Esophagus squamous epithelium (tissue), 5 donors: ENCODE results near the gene RNF212. TPM values are rescaled to one million over a fixed set of nuclear protein-coding genes. Genes with fewer than 3 reads are reported as not detected.

ENCODE experiments used
- DNase-seq: peaks from one replicate; lab custom pipeline; 2025; lab: John Stamatoyannopoulos, UW
- H3K27ac ChIP-seq, 4 donors: fragments of 200-600 bp; sonication (generic); one replicate each; pipeline ENCODE4 v1.5.1; 2016 to 2019; ENCODE audit warnings: mild to moderate bottlenecking in 1 of 4
- H3K27me3 ChIP-seq, 4 donors: fragments of 200-600 bp; sonication (generic); 1 replicate in 3 of 4; 2 replicates in 1 of 4; pipeline versions ENCODE4 v1.5.1 to v1.6.0; 2017 to 2021; ENCODE audit warnings: antibody characterized with exemption in 1 of 4
- H3K36me3 ChIP-seq, 3 donors: fragments of 200-600 bp; sonication (generic); one replicate each; pipeline ENCODE4 v1.5.1; 2016 to 2019
- H3K4me1 ChIP-seq, 3 donors: fragments of 200-600 bp; sonication (generic); one replicate each; pipeline ENCODE4 v1.5.1; 2017 to 2019
- H3K4me3 ChIP-seq, 4 donors: fragments of 200-600 bp; sonication (generic); 1 replicate in 3 of 4; 2 replicates in 1 of 4; pipeline ENCODE4 v1.5.1; 2016 to 2019; ENCODE audit warnings: mild to moderate bottlenecking in 2 of 4, moderate library complexity in 1 of 4
- H3K9me3 ChIP-seq, 3 donors: fragments of 200-600 bp; sonication (generic); one replicate each; pipeline ENCODE4 v1.5.1; 2016 to 2019
- CTCF ChIP-seq, 6 experiments: fragments of 450-650 bp in 4 of 6; fragments of 200-600 bp in 2 of 6; sonication (generic) in 2 of 6; IDR thresholded peaks; one replicate each; pipeline ENCODE4 v1.5.1; 2016 to 2019; ENCODE audit warnings: antibody characterized with exemption in 6 of 6, mild to moderate bottlenecking in 4 of 6, moderate library complexity in 4 of 6
- POLR2A ChIP-seq, 4 donors: fragments of 450-650 bp; IDR thresholded peaks; one replicate each; pipeline ENCODE4 v1.6.1; 2017; ENCODE audit warnings: antibody characterized with exemption in 4 of 4, mild to moderate bottlenecking in 4 of 4, moderate library complexity in 3 of 4
- WGBS, 2 donors: methylation state at CpG; one replicate each; pipeline ENCODE4 v1.1.5; 2018; 5-methylcytosine and 5-hydroxymethylcytosine counted together
- intact Hi-C: fragments of 100-400 bp; cut with DNase I; formaldehyde crosslinking; loops from one replicate; pipeline ENCODE4 v1.15.0; 2022
- total RNA-seq, 4 donors: library from RNA; depleted of rRNA; stranded (reverse); fragments of >200 nt; gene quantifications; one replicate each; pipeline ENCODE4 v1.1.0, GENCODE V29; 2016
- donor health status: DM: yes; HTN: yes; CAD: no.

Gene RNF212
- total RNA-seq, 4 donors from 2014 or later: 0.53 to 6.3 (median 1.9) TPM

GRCh38 chr4:1122505-1122904 lies 9.1 kb upstream of the RNF212 start:
- H3K27ac ChIP-seq: no peak overlapping the region
- WGBS, 2 donors: 72 to 78% methylated on average over 2 to 3 of the region's 3 CpGs
- no peak for DNase-seq
- H3K4me1 ChIP-seq: no peaks in the 10 kb centered on the region
- no peaks in the 10 kb centered on the region for H3K36me3 ChIP-seq
- peaks cover 0 to 13% (median 0%) of the 10 kb centered on the region in 4 donors for H3K27me3 ChIP-seq
- intact Hi-C loops: no loop called here
- H3K4me3 ChIP-seq: no peak overlapping the region
- TF ChIP-seq POLR2A (IDR thresholded peaks at IDR 0.05) (no peak), CTCF (IDR thresholded peaks at IDR 0.05) (no peak)
- no peaks in the 10 kb centered on the region for H3K9me3 ChIP-seq

DNA sequence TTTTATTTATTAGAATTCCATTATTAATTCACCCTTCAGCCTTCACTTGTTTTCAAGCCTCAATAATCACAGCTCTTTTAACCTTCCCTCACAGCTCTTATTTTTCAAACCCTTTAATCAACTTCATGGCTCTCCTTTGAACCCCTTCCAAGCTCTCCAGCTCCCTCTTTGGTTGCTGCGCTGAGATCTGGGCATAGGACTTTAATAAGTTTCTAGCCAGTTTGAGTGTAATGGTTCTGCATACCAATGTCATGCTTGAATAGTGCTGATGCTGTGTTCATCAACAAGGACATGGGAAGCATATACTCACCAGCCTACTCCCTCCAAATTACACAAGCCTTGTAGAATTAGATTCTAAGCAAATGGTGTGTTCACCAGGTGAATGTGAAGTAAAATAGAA lies 3.5 kb upstream of the RNF212 start:
- no peak for DNase-seq
- H3K4me3 ChIP-seq: no peak overlapping the region
- H3K9me3 ChIP-seq: no peaks in the 10 kb centered on the region
- H3K27me3 ChIP-seq: peaks cover 0 to 39% (median 0%) of the 10 kb centered on the region in 4 donors
- 0 to 54% methylated on average over 1 of the region's 1 CpG for WGBS, 2 donors
- intact Hi-C loops: no loop called here
- TF ChIP-seq POLR2A (IDR thresholded peaks at IDR 0.05) (no peak), CTCF (IDR thresholded peaks at IDR 0.05) (no peak)
- no peaks in the 10 kb centered on the region for H3K36me3 ChIP-seq
- H3K27ac ChIP-seq: no peak overlapping the region
- H3K4me1 ChIP-seq: peaks cover 0 to 21% (median 0%) of the 10 kb centered on the region in 3 donors

- Histone ChIP-seq H3K27ac (no peak overlapping the region), H3K9me3 (no peaks in the 10 kb centered on the region), H3K4me1 (peaks cover 0 to 32% (median 5%) of the 10 kb centered on the region in 3 donors), H3K4me3 (no peak overlapping the region), H3K36me3 (no peaks in the 10 kb centered on the region), H3K27me3 (peaks cover 0 to 50% (median 0%) of the 10 kb centered on the region in 4 donors)
- no peak for DNase-seq
- no peak for TF ChIP-seq CTCF (IDR thresholded peaks at IDR 0.05)
- TF ChIP-seq POLR2A (IDR thresholded peaks at IDR 0.05): no peak
- 71 to 74% methylated on average over 8 of the region's 8 CpGs for WGBS, 2 donors
- intact Hi-C loops: no loop called here
These were observed 2.3 kb upstream of the RNF212 start for GRCh38 chr4:1115528-1116293.

- WGBS, 2 donors: no CpG with 5 or more reads among the region's 24 CpGs
- no peak for DNase-seq
These were observed 562 bp downstream of the RNF212 start for GRCh38 chr4:1112821-1113182.

More at GRCh38 chr4:1112821-1113182, 562 bp downstream of the RNF212 start:
- Histone ChIP-seq H3K27ac (no peak overlapping the region), H3K4me3 (peak overlapping the region in 1 of 4 donors; percentile 49), H3K4me1 (peaks cover 0 to 34% (median 5%) of the 10 kb centered on the region in 3 donors), H3K9me3 (no peaks in the 10 kb centered on the region), H3K36me3 (no peaks in the 10 kb centered on the region), H3K27me3 (peaks cover 0 to 64% (median 0%) of the 10 kb centered on the region in 4 donors)
- intact Hi-C loops: no loop called here
- no peak for TF ChIP-seq POLR2A (IDR thresholded peaks at IDR 0.05)
- no peak for TF ChIP-seq CTCF (IDR thresholded peaks at IDR 0.05)
